Hindlimb muscle (tissue), 1 donor: ENCODE results near the gene RAMP3. TPM values are rescaled to one million over a fixed set of nuclear protein-coding genes. Genes with fewer than 3 reads are reported as not detected.

Source experiments
- DNase-seq: peaks from one replicate; pipeline ENCODE4 v3.0.0-alpha.2; 2013
- polyA plus RNA-seq: library from polyadenylated mRNA; unstranded; fragments of 120-200 nt; gene quantifications from one replicate; pipeline ENCODE4 v1.2.1, GENCODE V29; 2013; ENCODE audit not compliant: insufficient read length

The RAMP3 gene
- polyA plus RNA-seq, 1 donor = 5.6 TPM

DNA sequence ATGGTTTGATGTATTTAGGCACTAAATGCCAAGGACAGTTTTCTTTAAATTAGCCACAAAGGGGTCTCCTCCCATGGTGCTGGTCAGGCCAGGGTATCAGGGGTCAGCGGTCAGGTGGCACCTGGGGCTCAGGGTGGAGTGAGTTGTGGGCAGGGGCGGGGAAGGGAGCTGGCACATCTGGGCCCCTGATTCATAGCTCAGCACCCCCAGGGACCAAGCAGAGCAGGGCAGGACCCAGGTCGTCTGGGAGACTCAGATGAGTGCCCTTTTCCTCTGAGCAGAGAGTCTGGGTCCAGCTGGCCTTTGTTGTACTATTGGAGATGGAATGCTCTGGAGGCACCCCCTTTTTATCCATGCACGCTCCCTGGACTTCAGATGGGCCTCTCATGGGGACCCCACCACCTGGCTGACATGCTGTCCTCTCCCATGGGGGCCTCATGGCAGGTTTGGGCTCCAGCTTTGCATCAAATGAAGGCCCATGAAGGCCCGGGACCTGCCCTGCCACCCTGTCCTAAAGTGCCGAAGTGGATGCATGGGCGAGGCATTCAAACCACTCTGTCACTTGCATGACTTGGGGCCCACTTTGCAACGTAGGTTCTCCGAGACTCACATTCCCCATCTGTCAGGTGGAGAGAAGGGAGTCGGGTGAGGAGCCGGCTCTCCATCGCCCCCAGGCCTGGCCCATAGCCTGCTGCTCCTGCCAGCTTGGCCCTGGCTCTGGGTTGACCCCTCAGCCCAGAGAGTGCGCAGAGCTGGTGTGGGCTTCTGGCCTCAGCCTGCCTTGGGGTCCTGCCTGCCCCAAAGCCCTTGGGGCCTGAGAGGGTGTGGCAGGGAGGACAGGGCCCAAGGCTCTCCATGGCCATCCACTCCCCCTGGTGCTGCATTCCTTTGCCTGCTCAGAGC is 66.4 kb downstream of the RAMP3 start:
- DNase-seq = no peak

- DNase-seq = no peak
Measured at GRCh38 chr7:45224832-45225231, 67.2 kb downstream of the RAMP3 start.

DNA sequence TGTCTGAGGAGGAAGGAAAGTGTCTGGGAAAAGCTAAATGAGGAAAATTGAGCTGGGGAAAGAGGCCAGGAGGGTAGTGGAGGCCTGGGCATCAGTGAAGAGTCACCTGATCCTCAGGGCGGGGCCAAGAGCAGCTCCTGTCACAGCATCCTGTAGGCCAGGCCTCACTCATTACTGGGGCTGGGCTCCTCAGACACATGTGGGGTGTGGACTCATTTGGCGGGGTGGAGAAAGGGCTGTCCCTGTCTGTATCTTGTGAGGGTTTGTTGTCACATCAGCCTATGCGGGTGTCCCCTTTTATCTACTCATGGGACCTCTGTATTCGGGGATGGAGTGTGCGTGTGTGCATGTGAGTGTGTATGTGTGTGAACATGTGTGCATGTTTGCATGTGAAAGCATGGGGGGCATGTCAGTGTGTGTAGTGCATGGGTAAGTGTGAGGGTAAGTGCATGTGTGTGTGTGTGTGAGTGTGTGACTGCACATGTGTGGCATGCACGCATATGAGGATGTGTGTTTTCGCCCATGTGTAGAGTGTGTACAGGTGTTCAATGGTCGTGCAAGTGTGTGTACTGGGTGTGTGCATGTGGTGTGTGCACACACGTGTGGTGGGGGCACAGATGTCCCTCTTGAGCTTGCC is 67.8 kb downstream of the RAMP3 start:
- no peak for DNase-seq

DNA sequence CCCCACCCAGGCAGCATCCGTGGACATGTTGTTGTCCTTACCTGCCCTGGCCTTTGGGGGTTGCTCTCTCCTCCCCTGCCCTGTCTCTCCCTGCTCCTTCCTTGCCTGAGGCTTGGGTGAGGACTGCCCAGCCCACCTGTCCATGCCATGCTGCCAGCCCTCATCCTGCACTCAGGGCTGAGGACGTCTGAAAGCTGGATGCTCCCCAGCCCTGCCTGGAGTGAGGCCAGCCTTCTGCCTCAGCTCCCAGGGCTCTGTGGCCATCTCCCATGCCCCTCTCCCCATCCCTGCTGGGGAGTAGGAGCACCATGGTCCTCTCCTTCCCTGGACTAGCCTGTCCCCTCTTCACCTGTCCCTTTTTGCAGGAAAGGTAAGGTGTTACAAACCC is 68.4 kb downstream of the RAMP3 start:
- DNase-seq = no peak

GRCh38 chr7:45229156-45229920 is 71.7 kb downstream of the RAMP3 start:
- DNase-seq = no peak

- no peak for DNase-seq
Measured at GRCh38 chr7:45230083-45230482, 72.5 kb downstream of the RAMP3 start.

DNA sequence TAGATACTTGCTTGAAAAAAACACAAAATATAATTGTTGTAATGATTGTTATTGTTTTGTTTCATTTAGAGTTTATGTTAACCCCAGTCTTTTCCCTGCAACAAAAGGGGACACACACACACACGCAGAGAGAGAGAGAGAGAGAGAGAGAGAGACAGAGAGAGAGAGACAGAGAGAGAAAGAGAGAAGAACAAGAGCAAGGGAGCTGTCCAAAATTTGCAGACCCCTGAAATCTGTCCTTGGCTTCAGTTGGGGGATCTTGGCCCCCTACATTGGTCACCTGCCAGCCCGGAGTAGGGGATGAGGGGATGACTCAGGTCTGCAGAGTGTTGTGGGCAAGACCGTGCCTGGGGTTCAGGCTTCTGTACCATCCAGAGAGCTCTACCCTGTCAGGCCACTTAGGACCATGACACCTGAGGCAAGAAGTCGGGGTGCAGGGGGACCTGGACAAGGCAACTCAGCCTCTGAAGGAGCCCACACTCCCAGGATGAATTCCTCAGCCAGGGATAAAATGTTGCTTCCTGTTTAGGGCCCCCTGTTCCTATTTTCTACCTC is 73.1 kb downstream of the RAMP3 start:
- no peak for DNase-seq

GRCh38 chr7:45233249-45233775 is 75.7 kb downstream of the RAMP3 start:
- DNase-seq = no peak

Other genes with a start within 250 kb of the RAMP3 start
- gene MYO1G, start 178.8 kb upstream of the RAMP3 start, polyA plus RNA-seq = 0.59 TPM
- 41.4 TPM for gene CCM2, start 157.6 kb upstream of the RAMP3 start, polyA plus RNA-seq
- gene NACAD, start 68.8 kb upstream of the RAMP3 start, polyA plus RNA-seq = 4.5 TPM
- 37.6 TPM for gene TBRG4, start 46.1 kb upstream of the RAMP3 start, polyA plus RNA-seq